ENCODE results near the gene FN1.

Gene FN1

DNA sequence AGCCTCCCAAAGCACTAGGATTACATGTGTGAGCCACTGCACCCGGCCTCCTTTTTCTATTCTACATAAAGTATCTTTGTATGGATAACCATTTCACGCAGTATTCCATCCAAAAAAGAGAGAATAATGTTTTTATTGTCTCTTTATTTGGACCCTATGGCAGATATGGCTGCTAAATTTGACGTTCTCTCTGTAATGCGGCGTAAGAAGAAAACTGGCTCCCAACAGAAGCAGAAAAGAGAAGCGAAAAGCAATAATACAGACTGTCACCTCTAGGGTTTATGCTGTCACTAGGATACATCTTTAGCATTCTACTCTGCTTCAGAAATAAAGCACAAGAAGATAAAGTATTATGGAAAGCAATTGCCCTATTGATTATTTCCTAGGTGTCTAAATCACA, 55.9 kb downstream of the FN1 start:
- Histone ChIP-seq H3F3A (ENCODE audit: low read depth) (no peaks in the 10 kb centered on the region), H3K9me3 (ENCODE audit: insufficient read depth, low read depth, low read length) (no peaks in the 10 kb centered on the region), H3K4me2 (ENCODE audit: low read depth, low read length, poor library complexity, severe bottlenecking) (no peak overlapping the region), H4K20me1 (ENCODE audit: insufficient read depth, low read length, poor library complexity, severe bottlenecking) (no peaks in the 10 kb centered on the region), H3K9ac (ENCODE audit: low read depth, low read length, poor library complexity, severe bottlenecking) (no peak overlapping the region), H3K4me3 (ENCODE audit: low read length, poor library complexity, severe bottlenecking) (no peak overlapping the region), H3K27me3 (ENCODE audit: insufficient read depth, low read length, poor library complexity, severe bottlenecking) (no peaks in the 10 kb centered on the region), H3K9me2 (replicated peaks; ENCODE audit: low read depth, low read length) (no peaks in the 10 kb centered on the region), H3K79me2 (ENCODE audit: insufficient read depth, low read length) (no peaks in the 10 kb centered on the region), H3K36me3 (ENCODE audit: insufficient read depth, low read length) (no peaks in the 10 kb centered on the region), H2AFZ (ENCODE audit: low read length) (no peak overlapping the region), H3K4me1 (ENCODE audit: insufficient read depth, low read length, poor library complexity, severe bottlenecking) (no peaks in the 10 kb centered on the region)
- no peak for TF ChIP-seq EZH2phosphoT487 (IDR thresholded peaks at IDR 0.05; ENCODE audit: borderline replicate concordance)
- TF ChIP-seq, protein P1, sequence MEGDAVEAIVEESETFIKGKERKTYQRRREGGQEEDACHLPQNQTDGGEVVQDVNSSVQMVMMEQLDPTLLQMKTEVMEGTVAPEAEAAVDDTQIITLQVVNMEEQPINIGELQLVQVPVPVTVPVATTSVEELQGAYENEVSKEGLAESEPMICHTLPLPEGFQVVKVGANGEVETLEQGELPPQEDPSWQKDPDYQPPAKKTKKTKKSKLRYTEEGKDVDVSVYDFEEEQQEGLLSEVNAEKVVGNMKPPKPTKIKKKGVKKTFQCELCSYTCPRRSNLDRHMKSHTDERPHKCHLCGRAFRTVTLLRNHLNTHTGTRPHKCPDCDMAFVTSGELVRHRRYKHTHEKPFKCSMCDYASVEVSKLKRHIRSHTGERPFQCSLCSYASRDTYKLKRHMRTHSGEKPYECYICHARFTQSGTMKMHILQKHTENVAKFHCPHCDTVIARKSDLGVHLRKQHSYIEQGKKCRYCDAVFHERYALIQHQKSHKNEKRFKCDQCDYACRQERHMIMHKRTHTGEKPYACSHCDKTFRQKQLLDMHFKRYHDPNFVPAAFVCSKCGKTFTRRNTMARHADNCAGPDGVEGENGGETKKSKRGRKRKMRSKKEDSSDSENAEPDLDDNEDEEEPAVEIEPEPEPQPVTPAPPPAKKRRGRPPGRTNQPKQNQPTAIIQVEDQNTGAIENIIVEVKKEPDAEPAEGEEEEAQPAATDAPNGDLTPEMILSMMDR (conservative IDR thresholded peaks at IDR 0.05; ENCODE audit: low read length): no peak

DNA sequence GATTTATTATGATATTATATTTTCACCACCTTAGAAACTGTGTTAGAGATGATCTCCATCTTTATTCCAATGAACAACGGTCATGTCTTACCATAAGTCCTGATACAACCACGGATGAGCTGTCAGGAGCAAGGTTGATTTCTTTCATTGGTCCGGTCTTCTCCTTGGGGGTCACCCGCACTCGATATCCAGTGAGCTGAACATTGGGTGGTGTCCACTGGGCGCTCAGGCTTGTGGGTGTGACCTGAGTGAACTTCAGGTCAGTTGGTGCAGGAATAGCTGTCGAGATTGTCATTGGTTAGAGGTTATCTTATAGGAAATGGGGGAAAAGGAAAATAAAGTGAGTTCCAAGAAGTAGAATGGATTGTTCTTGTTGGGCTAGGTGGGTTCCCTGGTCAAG, 56.8 kb downstream of the FN1 start:
- Histone ChIP-seq H3K36me3 (ENCODE audit: insufficient read depth, low read length) (no peaks in the 10 kb centered on the region), H3K27me3 (ENCODE audit: insufficient read depth, low read length, poor library complexity, severe bottlenecking) (no peaks in the 10 kb centered on the region), H3K9me3 (ENCODE audit: insufficient read depth, low read depth, low read length) (no peaks in the 10 kb centered on the region), H3K79me2 (ENCODE audit: insufficient read depth, low read length) (no peaks in the 10 kb centered on the region), H3K4me2 (ENCODE audit: low read depth, low read length, poor library complexity, severe bottlenecking) (no peak overlapping the region), H4K20me1 (ENCODE audit: insufficient read depth, low read length, poor library complexity, severe bottlenecking) (no peaks in the 10 kb centered on the region), H3K4me1 (ENCODE audit: insufficient read depth, low read length, poor library complexity, severe bottlenecking) (no peaks in the 10 kb centered on the region), H3K9ac (ENCODE audit: low read depth, low read length, poor library complexity, severe bottlenecking) (no peak overlapping the region), H3K4me3 (ENCODE audit: low read length, poor library complexity, severe bottlenecking) (no peak overlapping the region), H3F3A (ENCODE audit: low read depth) (no peaks in the 10 kb centered on the region), H2AFZ (ENCODE audit: low read length) (no peak overlapping the region), H3K9me2 (replicated peaks; ENCODE audit: low read depth, low read length) (no peaks in the 10 kb centered on the region)
- TF ChIP-seq, protein P1 (conservative IDR thresholded peaks at IDR 0.05; ENCODE audit: low read length): no peak
- no peak for TF ChIP-seq EZH2phosphoT487 (IDR thresholded peaks at IDR 0.05; ENCODE audit: borderline replicate concordance)

DNA sequence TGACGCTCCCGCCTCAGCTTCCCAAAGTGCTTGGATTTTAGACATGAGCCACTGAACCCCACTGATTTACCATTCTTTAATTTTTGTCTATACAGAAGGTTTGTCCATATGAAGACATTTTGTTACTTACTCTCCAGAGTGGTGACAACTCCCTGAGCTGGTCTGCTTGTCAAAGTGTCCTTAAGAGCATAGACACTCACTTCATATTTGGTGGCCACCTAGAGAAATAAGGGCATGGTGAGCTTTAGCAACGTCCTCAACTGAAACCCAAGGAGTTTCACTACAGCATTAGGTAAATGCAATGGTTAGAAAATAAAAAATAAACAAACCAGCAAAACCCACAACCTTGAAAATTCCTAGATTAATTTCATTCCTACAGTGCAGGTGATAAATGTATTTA, 57.8 kb downstream of the FN1 start:
- Histone ChIP-seq H3K9me2 (replicated peaks; ENCODE audit: low read depth, low read length) (no peaks in the 10 kb centered on the region), H3K27me3 (ENCODE audit: insufficient read depth, low read length, poor library complexity, severe bottlenecking) (no peaks in the 10 kb centered on the region), H3K4me1 (ENCODE audit: insufficient read depth, low read length, poor library complexity, severe bottlenecking) (no peaks in the 10 kb centered on the region), H3K9me3 (ENCODE audit: insufficient read depth, low read depth, low read length) (no peaks in the 10 kb centered on the region), H3F3A (ENCODE audit: low read depth) (no peaks in the 10 kb centered on the region), H3K79me2 (ENCODE audit: insufficient read depth, low read length) (no peaks in the 10 kb centered on the region), H2AFZ (ENCODE audit: low read length) (no peak overlapping the region), H3K4me3 (ENCODE audit: low read length, poor library complexity, severe bottlenecking) (no peak overlapping the region), H3K36me3 (ENCODE audit: insufficient read depth, low read length) (no peaks in the 10 kb centered on the region), H3K9ac (ENCODE audit: low read depth, low read length, poor library complexity, severe bottlenecking) (no peak overlapping the region), H3K4me2 (ENCODE audit: low read depth, low read length, poor library complexity, severe bottlenecking) (no peak overlapping the region), H4K20me1 (ENCODE audit: insufficient read depth, low read length, poor library complexity, severe bottlenecking) (no peaks in the 10 kb centered on the region)
- TF ChIP-seq EZH2phosphoT487 (IDR thresholded peaks at IDR 0.05; ENCODE audit: borderline replicate concordance): no peak
- TF ChIP-seq, protein P1 (conservative IDR thresholded peaks at IDR 0.05; ENCODE audit: low read length): no peak
